OCI-LY1 (cell line): ENCODE results near the gene CCT2.

ENCODE experiments used
- H2AFZ ChIP-seq: fragments of 200-600 bp; sonication (generic), shearing (Covaris generic); 2 replicates; pipeline ENCODE4 v1.6.0; 2014; ENCODE audit warnings: antibody characterized with exemption, mild to moderate bottlenecking, low read length
- H3F3A ChIP-seq: fragments of 200-600 bp; sonication (generic), shearing (Covaris generic); 2 replicates; pipeline ENCODE4 v1.6.0; 2014; ENCODE audit warnings: mild to moderate bottlenecking, antibody characterized with exemption, low read length, moderate library complexity; ENCODE audit not compliant: insufficient read depth
- H3K27ac ChIP-seq: fragments of 200-600 bp; sonication (generic); 2 replicates; pipeline ENCODE4 v1.5.1; 2014; ENCODE audit warnings: low read length, mixed run types, mild to moderate bottlenecking, low read depth; ENCODE audit not compliant: poor library complexity, severe bottlenecking
- H3K27me3 ChIP-seq: fragments of 200-600 bp; sonication (generic); 2 replicates; pipeline ENCODE4 v1.6.0; 2014; ENCODE audit warnings: antibody characterized with exemption, mild to moderate bottlenecking, low read length, moderate library complexity; ENCODE audit not compliant: insufficient read depth
- H3K36me3 ChIP-seq: fragments of 200-600 bp; sonication (generic); 2 replicates; pipeline ENCODE4 v1.6.1; 2014; ENCODE audit warnings: mild to moderate bottlenecking, antibody characterized with exemption, low read length, moderate library complexity, mixed read lengths; ENCODE audit not compliant: insufficient read depth
- H3K4me1 ChIP-seq: fragments of 200-600 bp; sonication (generic); 2 replicates; pipeline ENCODE4 v1.5.1; 2014; ENCODE audit warnings: mild to moderate bottlenecking, low read length, moderate library complexity; ENCODE audit not compliant: insufficient read depth, severe bottlenecking
- H3K4me2 ChIP-seq: fragments of 200-600 bp; sonication (generic), shearing (Covaris generic); 2 replicates; pipeline ENCODE4 v1.6.1; 2014; ENCODE audit warnings: low read length
- H3K4me3 ChIP-seq: fragments of 200-600 bp; sonication (generic); 2 replicates; pipeline ENCODE4 v1.5.1; 2014; ENCODE audit warnings: low read length, low read depth, mild to moderate bottlenecking, mixed read lengths; ENCODE audit not compliant: poor library complexity, severe bottlenecking
- H3K79me2 ChIP-seq: fragments of 200-600 bp; shearing (Covaris generic); 2 replicates; pipeline ENCODE4 v1.6.1; 2016; ENCODE audit warnings: mixed run types, low read length, mixed read lengths; ENCODE audit not compliant: insufficient read depth
- H3K9ac ChIP-seq: fragments of 200-600 bp; sonication (generic), shearing (Covaris generic); 2 replicates; pipeline ENCODE4 v1.6.1; 2014; ENCODE audit warnings: mild to moderate bottlenecking, low read length, mixed read lengths
- H3K9me2 ChIP-seq: fragments of 200-600 bp; sonication (generic), shearing (Covaris generic); 2 replicates; pipeline ENCODE4 v1.6.1; 2014; ENCODE audit warnings: low read depth, mild to moderate bottlenecking, low read length, mixed read lengths
- H3K9me3 ChIP-seq: fragments of 200-600 bp; shearing (Covaris generic); 2 replicates; pipeline ENCODE4 v1.6.1; 2014; ENCODE audit warnings: low read length, mixed read lengths
- H4K20me1 ChIP-seq: fragments of 200-600 bp; sonication (generic), shearing (Covaris generic); 2 replicates; pipeline ENCODE4 v1.6.0; 2016; ENCODE audit warnings: mild to moderate bottlenecking, low read length; ENCODE audit not compliant: insufficient read depth
- CTCF ChIP-seq: fragments of 200-600 bp; sonication (generic), shearing (Covaris generic); IDR thresholded peaks from 2 replicates; pipeline ENCODE4 v1.5.1; 2017; ENCODE audit warnings: mild to moderate bottlenecking, antibody characterized with exemption, low read length, moderate library complexity, mixed read lengths
- EZH2 ChIP-seq: fragments of 200-600 bp; sonication (generic), shearing (Covaris generic); IDR thresholded peaks from 2 replicates; pipeline ENCODE4 v1.8.0; 2017; ENCODE audit warnings: borderline replicate concordance, mixed run types, mild to moderate bottlenecking, antibody characterized with exemption, low read length, moderate library complexity, mixed read lengths

CCT2 gene

GRCh38 chr12:69578283-69578682 lies 7.0 kb upstream of the CCT2 start:
- TF ChIP-seq EZH2 (no peak), CTCF (no peak)
- Histone ChIP-seq H3K4me2 (no peak overlapping the region), H3K9me3 (no peaks in the 10 kb centered on the region), H3K4me3 (no peak overlapping the region), H3K4me1 (peaks cover 18% of the 10 kb centered on the region), H3F3A (peaks cover 5% of the 10 kb centered on the region; the same call in 1 of the 2 replicates), H3K9me2 (no peaks in the 10 kb centered on the region), H3K27ac (no peak overlapping the region), H2AFZ (no peak overlapping the region), H3K27me3 (no peaks in the 10 kb centered on the region), H3K9ac (no peak overlapping the region), H3K79me2 (no peaks in the 10 kb centered on the region), H4K20me1 (no peaks in the 10 kb centered on the region), H3K36me3 (peaks cover 23% of the 10 kb centered on the region)

GRCh38 chr12:69579029-69579428 lies 6.2 kb upstream of the CCT2 start:
- H3K79me2 ChIP-seq: no peaks in the 10 kb centered on the region
- no peaks in the 10 kb centered on the region for H3K27me3 ChIP-seq
- peaks cover 18% of the 10 kb centered on the region for H3K4me1 ChIP-seq
- TF ChIP-seq EZH2: no peak
- peak; percentile 20 for TF ChIP-seq CTCF
- peak overlapping the region; percentile 35; the same call in 1 of the 2 replicates for H3K4me2 ChIP-seq
- H3K36me3 ChIP-seq: peaks cover 18% of the 10 kb centered on the region
- no peaks in the 10 kb centered on the region for H3K9me2 ChIP-seq
- H3K4me3 ChIP-seq: no peak overlapping the region
- H3K27ac ChIP-seq: peak overlapping the region; percentile 20
- no peaks in the 10 kb centered on the region for H3K9me3 ChIP-seq
- no peak overlapping the region for H3K9ac ChIP-seq
- peaks cover 5% of the 10 kb centered on the region; the same call in 1 of the 2 replicates for H3F3A ChIP-seq
- H4K20me1 ChIP-seq: no peaks in the 10 kb centered on the region
- H2AFZ ChIP-seq: no peak overlapping the region

- no peaks in the 10 kb centered on the region for H4K20me1 ChIP-seq
- H3K27me3 ChIP-seq: no peaks in the 10 kb centered on the region
- no peak overlapping the region for H3K4me2 ChIP-seq
- H3K9me3 ChIP-seq: no peaks in the 10 kb centered on the region
- H3K79me2 ChIP-seq: no peaks in the 10 kb centered on the region
- no peaks in the 10 kb centered on the region for H3K9me2 ChIP-seq
- no peak overlapping the region for H2AFZ ChIP-seq
- H3K27ac ChIP-seq: no peak overlapping the region
- peaks cover 7% of the 10 kb centered on the region for H3K36me3 ChIP-seq
- peaks cover 5% of the 10 kb centered on the region; the same call in 1 of the 2 replicates for H3F3A ChIP-seq
- TF ChIP-seq EZH2: no peak
- no peak for TF ChIP-seq CTCF
- H3K9ac ChIP-seq: no peak overlapping the region
- peaks cover 24% of the 10 kb centered on the region for H3K4me1 ChIP-seq
- H3K4me3 ChIP-seq: no peak overlapping the region
Observed at GRCh38 chr12:69580074-69580473, 5.2 kb upstream of the CCT2 start.
